ENCODE data around the gene LPXN. TPM values are rescaled to one million over a fixed set of nuclear protein-coding genes. Genes with fewer than 3 reads are reported as not detected.

Gene LPXN
- total RNA-seq, 1 donor from 2014 or later: 4.7 TPM

DNA sequence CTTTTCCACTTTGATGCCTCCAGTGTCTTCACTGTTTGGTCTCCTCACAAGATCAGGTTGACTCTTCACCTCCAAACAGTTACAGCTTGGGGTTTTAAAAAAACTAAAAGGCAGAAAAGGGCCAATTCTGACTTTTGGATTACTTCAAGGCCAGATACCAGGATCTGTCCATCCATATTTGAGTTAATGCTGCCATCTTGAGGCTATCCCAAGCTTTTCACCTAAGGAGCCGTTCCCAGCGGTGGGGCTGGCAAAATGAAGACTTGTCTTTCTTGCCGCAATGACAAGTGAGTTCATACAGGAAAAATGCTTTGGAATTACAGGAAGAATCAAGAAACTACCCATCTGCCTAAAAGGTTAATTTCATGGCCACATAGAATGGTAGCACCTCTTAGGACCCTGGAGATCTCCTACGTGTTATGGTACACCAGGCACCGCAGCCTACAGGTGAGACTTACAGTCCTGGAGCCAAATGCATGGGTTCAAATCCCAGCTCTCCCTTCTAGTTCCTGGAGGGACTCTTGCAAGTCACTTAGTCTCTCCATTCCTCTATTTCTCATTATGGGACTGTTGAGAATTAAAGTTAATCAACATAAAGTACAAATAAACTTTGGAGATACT, 61.8 kb downstream of the LPXN start:
- H3K36me3 Mint-ChIP-seq: no peaks in the 10 kb centered on the region
- TF ChIP-seq, protein P1, sequence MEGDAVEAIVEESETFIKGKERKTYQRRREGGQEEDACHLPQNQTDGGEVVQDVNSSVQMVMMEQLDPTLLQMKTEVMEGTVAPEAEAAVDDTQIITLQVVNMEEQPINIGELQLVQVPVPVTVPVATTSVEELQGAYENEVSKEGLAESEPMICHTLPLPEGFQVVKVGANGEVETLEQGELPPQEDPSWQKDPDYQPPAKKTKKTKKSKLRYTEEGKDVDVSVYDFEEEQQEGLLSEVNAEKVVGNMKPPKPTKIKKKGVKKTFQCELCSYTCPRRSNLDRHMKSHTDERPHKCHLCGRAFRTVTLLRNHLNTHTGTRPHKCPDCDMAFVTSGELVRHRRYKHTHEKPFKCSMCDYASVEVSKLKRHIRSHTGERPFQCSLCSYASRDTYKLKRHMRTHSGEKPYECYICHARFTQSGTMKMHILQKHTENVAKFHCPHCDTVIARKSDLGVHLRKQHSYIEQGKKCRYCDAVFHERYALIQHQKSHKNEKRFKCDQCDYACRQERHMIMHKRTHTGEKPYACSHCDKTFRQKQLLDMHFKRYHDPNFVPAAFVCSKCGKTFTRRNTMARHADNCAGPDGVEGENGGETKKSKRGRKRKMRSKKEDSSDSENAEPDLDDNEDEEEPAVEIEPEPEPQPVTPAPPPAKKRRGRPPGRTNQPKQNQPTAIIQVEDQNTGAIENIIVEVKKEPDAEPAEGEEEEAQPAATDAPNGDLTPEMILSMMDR (conservative IDR thresholded peaks at IDR 0.05): peak; percentile 80
- no peaks in the 10 kb centered on the region for H3K4me1 Mint-ChIP-seq (ENCODE audit: unreplicated experiment)

DNA sequence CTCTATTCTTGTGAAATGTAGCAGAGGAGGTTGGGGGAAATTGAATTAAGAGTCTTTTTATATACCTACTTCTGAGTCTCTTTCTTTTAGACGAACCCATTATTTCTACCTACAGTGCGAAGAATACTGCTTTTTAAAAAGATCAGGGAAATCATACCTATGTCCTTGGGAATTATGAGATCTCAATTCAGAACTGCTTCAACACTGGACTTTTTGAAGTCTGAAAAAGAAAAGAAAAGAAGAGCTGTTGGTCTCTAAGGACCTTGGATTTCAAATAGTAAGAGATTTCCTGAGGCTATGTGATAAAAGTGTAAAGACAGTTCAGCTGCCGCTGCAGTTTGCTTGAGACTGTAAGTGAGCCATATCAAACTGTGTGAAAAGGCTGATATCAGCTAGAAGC, 64.0 kb downstream of the LPXN start:
- Mint-ChIP-seq H3K4me1 (ENCODE audit: unreplicated experiment) (no peaks in the 10 kb centered on the region), H3K36me3 (no peaks in the 10 kb centered on the region), H3K9me3 (no peaks in the 10 kb centered on the region), H3K4me3 (no peak overlapping the region), H3K27me3 (peaks cover 19% of the 10 kb centered on the region), H3K27ac (no peak overlapping the region)
- TF ChIP-seq, protein P1 (conservative IDR thresholded peaks at IDR 0.05): no peak
- DNase-seq (ENCODE audit: extremely low spot score, unreplicated experiment): no peak

More for the DNA sequence above, 61.8 kb downstream of the LPXN start:
- H3K27me3 Mint-ChIP-seq: peaks cover 26% of the 10 kb centered on the region
- H3K27ac Mint-ChIP-seq: no peak overlapping the region
- H3K9me3 Mint-ChIP-seq: no peaks in the 10 kb centered on the region
- no peak for DNase-seq (ENCODE audit: extremely low spot score, unreplicated experiment)
- no peak overlapping the region for H3K4me3 Mint-ChIP-seq

DNA sequence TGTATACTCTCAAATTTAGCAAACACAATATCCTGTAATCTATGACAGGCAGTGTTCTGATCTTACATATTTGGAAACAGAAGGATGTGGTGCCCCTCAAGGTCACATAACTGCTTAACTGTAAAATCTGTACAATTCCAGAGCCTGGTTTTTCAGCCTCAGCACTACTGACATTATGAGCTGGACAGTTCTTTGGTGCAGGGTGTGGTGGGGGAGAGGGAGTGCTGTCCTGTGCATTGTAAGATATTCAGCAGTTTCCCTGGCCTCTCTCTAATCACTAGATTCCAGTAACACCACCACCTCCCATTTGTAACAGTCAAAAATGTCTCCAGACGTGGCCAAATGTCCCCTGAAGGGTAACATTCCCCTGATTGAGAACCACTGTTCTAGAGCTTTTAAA, 65.9 kb downstream of the LPXN start:
- Mint-ChIP-seq H3K36me3 (no peaks in the 10 kb centered on the region), H3K9me3 (no peaks in the 10 kb centered on the region), H3K27me3 (peaks cover 10% of the 10 kb centered on the region), H3K4me1 (ENCODE audit: unreplicated experiment) (no peaks in the 10 kb centered on the region), H3K27ac (no peak overlapping the region), H3K4me3 (no peak overlapping the region)
- no peak for DNase-seq (ENCODE audit: extremely low spot score, unreplicated experiment)
- TF ChIP-seq, protein P1 (conservative IDR thresholded peaks at IDR 0.05): no peak

DNA sequence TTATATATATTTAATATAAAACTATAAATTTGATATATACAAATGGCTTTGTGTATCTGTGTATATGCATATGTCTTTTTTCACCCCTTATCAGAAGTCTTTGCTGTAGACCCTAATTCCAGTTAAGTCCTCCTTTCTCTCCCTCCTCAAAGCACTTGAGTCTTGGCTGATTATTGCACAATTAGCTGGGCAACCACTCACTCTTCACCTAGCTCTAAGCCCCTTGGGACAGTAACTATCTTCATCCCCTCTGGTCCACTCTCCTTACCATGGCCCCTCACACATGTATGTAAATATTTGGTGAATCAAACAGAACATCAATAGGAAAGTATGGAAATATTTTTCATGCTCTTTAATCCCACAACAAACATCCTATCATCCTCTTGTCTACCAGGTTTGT, 66.8 kb downstream of the LPXN start:
- Mint-ChIP-seq H3K9me3 (no peaks in the 10 kb centered on the region), H3K27ac (no peak overlapping the region), H3K4me3 (no peak overlapping the region), H3K36me3 (no peaks in the 10 kb centered on the region), H3K27me3 (peaks cover 10% of the 10 kb centered on the region), H3K4me1 (ENCODE audit: unreplicated experiment) (no peaks in the 10 kb centered on the region)
- TF ChIP-seq, protein P1 (conservative IDR thresholded peaks at IDR 0.05): no peak
- DNase-seq (ENCODE audit: extremely low spot score, unreplicated experiment): no peak

DNA sequence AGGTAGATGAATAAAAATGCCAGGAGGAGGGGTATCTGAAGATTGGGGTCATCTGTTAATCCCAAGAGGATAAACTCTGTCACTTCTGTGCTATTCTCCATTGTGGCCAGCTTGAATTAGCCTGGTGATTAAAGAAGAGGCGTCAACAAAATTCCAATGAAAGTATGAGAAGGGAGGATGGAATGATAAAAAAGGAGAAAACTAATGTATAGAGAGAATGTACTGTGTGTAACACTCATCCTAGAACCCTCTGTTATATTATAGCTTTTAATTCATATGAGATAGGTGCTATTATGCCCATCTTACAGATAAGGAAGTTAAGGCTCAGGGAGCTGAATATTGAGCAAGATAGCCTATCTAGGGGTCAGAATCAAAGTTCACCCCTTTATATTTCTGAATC, 67.7 kb downstream of the LPXN start, which contains the start of gene OR5B21:
Gene OR5B21, minus strand, starts transcription at position 101 of the 400 bp plus-strand sequence. Its CDS starts 0 bp downstream, at position 101.
- H3K4me1 Mint-ChIP-seq (ENCODE audit: unreplicated experiment): no peaks in the 10 kb centered on the region
- H3K27ac Mint-ChIP-seq: no peak within 1 kb of the TSS
- TF ChIP-seq, protein P1 (conservative IDR thresholded peaks at IDR 0.05): no peak
- H3K36me3 Mint-ChIP-seq: no peaks in the 10 kb centered on the region
- H3K27me3 Mint-ChIP-seq: peaks cover 15% of the 10 kb centered on the region
- H3K4me3 Mint-ChIP-seq: no peak within 1 kb of the TSS
- no peaks in the 10 kb centered on the region for H3K9me3 Mint-ChIP-seq
- DNase-seq (ENCODE audit: extremely low spot score, unreplicated experiment): no peak
